IPS-15b (cell line): ENCODE data around the gene UGGT2.

Experiments used
- H3K27me3 ChIP-seq: one replicate; pipeline ENCODE4 v1.6.1; 2013; ENCODE audit warnings: low read length; ENCODE audit not compliant: control insufficient read depth, insufficient read depth
- H3K36me3 ChIP-seq: one replicate; pipeline ENCODE4 v1.6.1; 2013; ENCODE audit warnings: low read length; ENCODE audit not compliant: control insufficient read depth, insufficient read depth
- H3K4me1 ChIP-seq: one replicate; pipeline ENCODE4 v1.6.1; 2013; ENCODE audit warnings: mild to moderate bottlenecking, low read length; ENCODE audit not compliant: control insufficient read depth, insufficient read depth
- H3K4me3 ChIP-seq: one replicate; pipeline ENCODE4 v1.5.1; 2013; ENCODE audit warnings: low read depth, low read length
- H3K9ac ChIP-seq: one replicate; pipeline ENCODE4 v1.6.1; 2013; ENCODE audit warnings: low read depth, mild to moderate bottlenecking, low read length
- H3K9me3 ChIP-seq: one replicate; pipeline ENCODE4 v1.6.1; 2013; ENCODE audit warnings: mild to moderate bottlenecking, low read length; ENCODE audit not compliant: control insufficient read depth, insufficient read depth

The UGGT2 gene

DNA sequence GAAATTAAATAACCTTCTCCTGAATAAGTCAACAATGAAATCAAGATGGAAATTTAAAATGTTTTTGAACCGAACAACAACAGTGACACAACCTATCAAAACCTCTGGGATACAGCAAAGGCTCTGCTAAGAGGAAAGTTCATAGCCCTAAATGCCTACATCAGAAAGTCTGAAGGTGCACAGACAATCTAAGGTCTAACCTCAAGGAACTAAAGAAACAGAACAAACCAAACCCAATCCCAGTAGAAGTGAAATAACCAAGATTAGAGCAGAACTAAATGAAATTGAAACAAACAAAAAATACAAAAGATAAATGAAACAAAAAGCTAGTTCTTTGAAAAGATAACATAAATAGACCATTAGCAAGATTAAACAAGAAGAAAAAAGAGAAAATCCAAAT lies 9.0 kb downstream of the UGGT2 start:
- H3K9me3 ChIP-seq = peaks cover 8% of the 10 kb centered on the region
- peaks cover 5% of the 10 kb centered on the region for H3K4me1 ChIP-seq
- H3K9ac ChIP-seq = no peak overlapping the region
- H3K27me3 ChIP-seq = no peaks in the 10 kb centered on the region
- H3K36me3 ChIP-seq = no peaks in the 10 kb centered on the region
- no peak overlapping the region for H3K4me3 ChIP-seq

- Histone ChIP-seq H3K9me3 (peaks cover 5% of the 10 kb centered on the region), H3K4me3 (peak overlapping the region; percentile 19), H3K9ac (no peak overlapping the region)
Observed at GRCh38 chr13:96041326-96042110, 11.7 kb downstream of the UGGT2 start.

GRCh38 chr13:96036515-96036914 lies 16.7 kb downstream of the UGGT2 start:
- Histone ChIP-seq H3K4me1 (no peaks in the 10 kb centered on the region), H3K27me3 (no peaks in the 10 kb centered on the region), H3K4me3 (no peak overlapping the region), H3K9me3 (no peaks in the 10 kb centered on the region), H3K9ac (no peak overlapping the region), H3K36me3 (no peaks in the 10 kb centered on the region)

More at GRCh38 chr13:96041326-96042110, 11.7 kb downstream of the UGGT2 start:
- H3K4me1 ChIP-seq = peaks cover 5% of the 10 kb centered on the region
- no peaks in the 10 kb centered on the region for H3K27me3 ChIP-seq
- H3K36me3 ChIP-seq = no peaks in the 10 kb centered on the region

DNA sequence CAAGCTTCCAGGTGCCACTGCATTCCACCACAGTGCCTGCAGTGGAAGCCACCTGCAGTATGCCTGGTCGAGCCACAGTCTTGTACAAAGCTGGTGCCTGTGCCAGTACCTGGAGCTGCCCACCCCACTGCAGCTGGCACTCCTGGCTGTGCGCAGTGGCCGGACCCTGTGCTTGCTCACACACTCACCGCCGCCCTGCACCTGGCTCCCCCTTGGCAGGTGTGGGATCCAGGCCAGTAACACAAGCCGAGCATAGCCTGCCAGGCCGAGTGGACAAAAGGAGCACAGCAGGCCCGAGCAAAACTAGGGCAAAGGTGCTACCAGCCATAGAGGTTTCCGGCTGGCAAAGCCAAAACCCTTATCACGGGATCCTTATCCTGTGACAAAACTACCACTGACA lies 18.5 kb downstream of the UGGT2 start:
- Histone ChIP-seq H3K4me1 (no peaks in the 10 kb centered on the region), H3K36me3 (no peaks in the 10 kb centered on the region), H3K9ac (no peak overlapping the region), H3K9me3 (no peaks in the 10 kb centered on the region), H3K4me3 (no peak overlapping the region), H3K27me3 (no peaks in the 10 kb centered on the region)

DNA sequence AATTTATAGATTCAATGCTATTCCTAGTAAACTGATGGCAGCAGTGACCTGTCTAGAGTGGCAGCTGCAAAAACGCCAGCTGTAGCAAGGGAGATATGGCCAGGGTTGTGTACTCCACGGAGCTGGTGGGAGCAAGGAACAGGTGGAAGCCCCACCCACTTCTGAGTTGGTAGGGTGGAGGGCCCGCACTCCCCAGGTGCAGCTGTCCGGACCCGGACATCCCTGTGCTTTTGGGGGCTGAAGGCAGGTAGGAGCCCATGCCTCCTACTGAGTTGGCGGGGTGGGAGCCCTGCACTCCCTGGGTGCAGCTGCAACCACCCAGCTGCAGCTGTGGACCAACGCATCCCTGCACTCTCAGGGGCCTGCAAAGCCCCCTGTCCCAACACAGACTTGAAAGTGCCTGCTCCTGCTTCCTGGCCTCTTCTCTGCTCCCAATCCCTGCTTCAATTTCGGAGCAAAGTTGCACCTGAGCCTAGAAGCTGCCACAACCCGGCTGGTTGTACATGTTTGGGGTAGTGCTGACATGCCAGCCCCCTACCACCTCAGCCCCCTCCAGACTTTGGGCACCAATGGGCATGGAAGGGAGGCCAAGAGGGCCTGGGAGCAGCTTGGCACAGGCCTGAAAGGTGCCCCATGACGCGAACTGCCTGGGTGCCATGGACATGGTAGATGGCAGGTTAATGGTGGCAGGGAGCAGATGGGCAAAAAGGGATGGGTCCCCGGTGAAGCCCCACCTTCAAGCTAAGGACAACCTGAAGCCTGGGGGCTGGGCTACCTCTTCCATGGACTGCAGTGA lies 19.8 kb downstream of the UGGT2 start:
- Histone ChIP-seq H3K4me1 (no peaks in the 10 kb centered on the region), H3K9me3 (no peaks in the 10 kb centered on the region), H3K9ac (no peak overlapping the region), H3K36me3 (peaks cover 5% of the 10 kb centered on the region), H3K4me3 (no peak overlapping the region), H3K27me3 (no peaks in the 10 kb centered on the region)

DNA sequence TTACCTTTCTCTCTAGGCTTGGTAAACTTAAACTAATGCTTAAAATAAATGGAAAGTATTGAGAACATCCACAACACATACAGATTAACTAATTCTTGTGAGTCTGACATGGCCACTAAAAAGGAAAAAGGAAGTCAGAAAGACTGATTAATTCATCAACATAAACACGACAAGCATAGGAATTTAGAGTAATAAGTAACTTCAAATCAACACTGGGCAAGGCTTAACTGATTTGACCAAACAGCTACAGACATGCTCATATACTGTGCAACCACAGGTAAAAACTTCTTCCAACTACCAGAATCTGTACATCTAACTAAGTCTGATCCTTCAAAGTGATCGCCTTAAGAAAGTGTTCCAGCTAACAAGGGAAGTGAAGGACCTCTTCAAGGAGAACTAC lies 20.5 kb downstream of the UGGT2 start:
- no peak overlapping the region for H3K9ac ChIP-seq
- no peaks in the 10 kb centered on the region for H3K9me3 ChIP-seq
- H3K27me3 ChIP-seq = no peaks in the 10 kb centered on the region
- H3K4me3 ChIP-seq = no peak overlapping the region
- peaks cover 5% of the 10 kb centered on the region for H3K36me3 ChIP-seq
- H3K4me1 ChIP-seq = no peaks in the 10 kb centered on the region

DNA sequence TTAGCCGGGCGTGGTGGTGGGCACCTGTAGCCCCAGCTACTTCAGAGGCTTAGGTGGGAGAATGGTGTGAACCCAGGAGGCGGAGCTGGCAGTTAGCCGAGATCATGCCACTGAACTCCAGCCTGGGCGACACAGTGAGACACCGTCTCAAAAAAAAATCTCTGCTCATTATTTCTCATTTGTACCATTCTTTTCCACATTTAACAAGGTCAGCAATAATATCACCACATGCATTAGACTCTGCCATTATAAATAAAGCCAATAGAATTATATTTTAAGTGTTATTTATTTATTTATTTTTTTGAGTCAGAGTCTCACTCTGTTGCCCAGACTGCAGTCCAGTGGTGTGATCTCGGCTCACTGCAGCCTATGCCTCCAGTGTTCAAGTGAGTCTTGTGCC lies 24.2 kb downstream of the UGGT2 start:
- no peak overlapping the region for H3K4me3 ChIP-seq
- no peaks in the 10 kb centered on the region for H3K27me3 ChIP-seq
- H3K9ac ChIP-seq = no peak overlapping the region
- no peaks in the 10 kb centered on the region for H3K4me1 ChIP-seq
- no peaks in the 10 kb centered on the region for H3K9me3 ChIP-seq
- peaks cover 5% of the 10 kb centered on the region for H3K36me3 ChIP-seq

- Histone ChIP-seq H3K4me3 (no peak overlapping the region), H3K27me3 (no peaks in the 10 kb centered on the region), H3K36me3 (peaks cover 5% of the 10 kb centered on the region), H3K9ac (no peak overlapping the region), H3K4me1 (no peaks in the 10 kb centered on the region), H3K9me3 (no peaks in the 10 kb centered on the region)
Observed at GRCh38 chr13:96027496-96027895, 25.7 kb downstream of the UGGT2 start.

DNA sequence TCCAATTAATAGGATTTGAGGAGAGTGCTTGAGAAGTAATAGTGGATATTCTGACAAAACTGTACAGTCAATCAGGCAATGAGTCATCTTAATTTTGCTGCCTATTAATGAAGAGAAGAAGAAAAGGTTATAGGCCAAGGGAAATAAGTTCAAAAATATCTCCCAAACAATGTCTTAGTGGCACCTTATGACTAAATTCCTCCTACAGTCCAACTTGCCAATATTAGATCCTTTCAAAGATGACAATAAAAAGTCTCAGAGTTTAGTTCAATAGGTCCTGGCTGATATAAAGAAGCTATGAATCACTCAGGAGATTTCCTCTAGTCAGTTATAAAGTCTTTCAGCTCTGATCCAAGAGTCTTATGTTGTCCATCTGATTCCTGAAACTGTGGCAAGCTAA lies 27.9 kb downstream of the UGGT2 start:
- H3K9ac ChIP-seq = no peak overlapping the region
- no peaks in the 10 kb centered on the region for H3K27me3 ChIP-seq
- peaks cover 4% of the 10 kb centered on the region for H3K4me1 ChIP-seq
- H3K4me3 ChIP-seq = no peak overlapping the region
- H3K9me3 ChIP-seq = no peaks in the 10 kb centered on the region
- H3K36me3 ChIP-seq = peaks cover 5% of the 10 kb centered on the region

GRCh38 chr13:96020931-96021330 lies 32.3 kb downstream of the UGGT2 start:
- Histone ChIP-seq H3K9ac (no peak overlapping the region), H3K9me3 (no peaks in the 10 kb centered on the region), H3K27me3 (no peaks in the 10 kb centered on the region), H3K4me3 (no peak overlapping the region), H3K36me3 (peaks cover 4% of the 10 kb centered on the region), H3K4me1 (peaks cover 5% of the 10 kb centered on the region)

DNA sequence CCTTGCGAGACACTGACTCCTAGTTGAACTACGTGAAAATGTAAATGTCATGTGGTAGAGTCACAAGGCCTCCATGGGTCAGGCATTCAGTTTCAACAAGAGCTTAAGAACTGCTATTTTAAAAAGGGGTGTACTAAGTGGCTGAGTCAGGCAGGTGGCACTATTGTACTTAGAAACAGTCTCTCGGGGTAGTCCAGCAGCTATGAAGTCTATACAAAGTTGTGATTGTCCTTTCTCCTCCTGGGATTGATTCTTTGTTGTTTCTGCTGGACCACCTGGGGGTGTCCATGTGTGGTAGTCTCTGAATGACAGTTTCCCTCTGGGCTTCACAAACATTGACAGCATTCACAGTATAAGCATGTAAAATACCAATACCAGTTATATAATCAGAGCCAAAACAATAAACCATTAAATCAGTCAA lies 33.0 kb downstream of the UGGT2 start:
- H3K4me3 ChIP-seq = no peak overlapping the region
- H3K27me3 ChIP-seq = no peaks in the 10 kb centered on the region
- peaks cover 5% of the 10 kb centered on the region for H3K4me1 ChIP-seq
- no peaks in the 10 kb centered on the region for H3K9me3 ChIP-seq
- no peak overlapping the region for H3K9ac ChIP-seq
- peaks cover 4% of the 10 kb centered on the region for H3K36me3 ChIP-seq

DNA sequence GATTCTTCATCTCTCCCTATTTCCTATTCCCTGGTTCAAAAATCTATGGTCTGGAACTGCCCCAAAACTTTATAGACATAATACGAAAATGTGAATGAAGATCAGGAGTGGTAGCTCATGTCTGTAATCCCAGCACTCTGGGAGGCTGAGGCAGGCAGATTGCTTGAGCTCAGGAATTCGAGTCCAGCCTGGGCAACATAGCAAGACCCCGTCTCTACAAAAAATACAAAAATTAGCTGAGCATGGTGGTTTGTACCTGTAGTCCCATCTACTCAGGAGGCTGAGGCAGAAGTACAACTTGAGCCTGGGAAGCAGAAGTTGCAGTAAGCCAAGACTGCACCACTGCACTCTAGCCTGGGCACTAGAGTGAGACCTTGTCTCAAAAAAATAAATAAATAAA lies 35.1 kb downstream of the UGGT2 start:
- Histone ChIP-seq H3K27me3 (no peaks in the 10 kb centered on the region), H3K9ac (no peak overlapping the region), H3K4me1 (peaks cover 5% of the 10 kb centered on the region), H3K4me3 (no peak overlapping the region), H3K9me3 (no peaks in the 10 kb centered on the region), H3K36me3 (peaks cover 4% of the 10 kb centered on the region)
